ENCODE results near the gene SLC22A5. TPM values are rescaled to one million over a fixed set of nuclear protein-coding genes. Genes with fewer than 3 reads are reported as not detected.
"Not testable (repeated sequence)": the region's sequence is repeated elsewhere in the genome, so short reads cannot be mapped to it uniquely, and the experiment has no call there.

The SLC22A5 gene
- total and polyA plus RNA-seq, 2 experiments from 2014 or later, result 14.7 to 20.8 TPM

GRCh38 chr5:132413567-132413966, 44.1 kb downstream of the SLC22A5 start:
- Histone ChIP-seq H3K27ac (no peak overlapping the region), H3K27me3 (no peaks in the 10 kb centered on the region), H3K4me2 (no peak overlapping the region), H3K79me2 (peaks cover 7% of the 10 kb centered on the region), H3K36me3 (replicated peaks; ENCODE audit: insufficient read depth, low read depth) (no peaks in the 10 kb centered on the region), H3K4me1 (ENCODE audit: insufficient read depth) (peaks cover 26% of the 10 kb centered on the region), H3K9me2 (replicated peaks; ENCODE audit: insufficient read depth) (no peaks in the 10 kb centered on the region), H3K9me3 (ENCODE audit: low read depth) (no peaks in the 10 kb centered on the region), H2AFZ (no peak overlapping the region), H4K20me1 (ENCODE audit: insufficient read depth, poor library complexity, severe bottlenecking) (no peaks in the 10 kb centered on the region), H3K4me3 (no peak overlapping the region)
- DNase-seq (ENCODE audit: low spot score), result no peak
- TF ChIP-seq EZH2phosphoT487 (IDR thresholded peaks at IDR 0.05; ENCODE audit: low read depth, severe bottlenecking, unreplicated experiment), result no peak
- no peak for TF ChIP-seq CTCF (IDR thresholded peaks at IDR 0.05; ENCODE audit: poor library complexity)
- TF ChIP-seq EZH2 (IDR thresholded peaks at IDR 0.05; ENCODE audit: borderline replicate concordance), result no peak

- Histone ChIP-seq H3K36me3 (replicated peaks; ENCODE audit: insufficient read depth, low read depth) (no peaks in the 10 kb centered on the region), H3K27ac (peak overlapping the region; percentile 39), H3K4me2 (peak overlapping the region; percentile 33), H3K9me2 (replicated peaks; ENCODE audit: insufficient read depth) (no peaks in the 10 kb centered on the region), H3K79me2 (peaks cover under 1% of the 10 kb centered on the region), H4K20me1 (ENCODE audit: insufficient read depth, poor library complexity, severe bottlenecking) (no peaks in the 10 kb centered on the region), H2AFZ (no peak overlapping the region), H3K4me1 (ENCODE audit: insufficient read depth) (peaks cover 19% of the 10 kb centered on the region), H3K4me3 (no peak overlapping the region), H3K9me3 (ENCODE audit: low read depth) (no peaks in the 10 kb centered on the region), H3K27me3 (no peaks in the 10 kb centered on the region)
- DNase-seq (ENCODE audit: low spot score), result peak; percentile 52
- TF ChIP-seq CTCF (IDR thresholded peaks at IDR 0.05; ENCODE audit: poor library complexity) (no peak), EZH2 (IDR thresholded peaks at IDR 0.05; ENCODE audit: borderline replicate concordance) (no peak)
- WGBS (ENCODE audit: low lambda C conversion rate, missing lambda C conversion rate), result 34% methylated on average over 5 of the region's 5 CpGs
Measured at GRCh38 chr5:132414634-132415378, 45.3 kb downstream of the SLC22A5 start.

GRCh38 chr5:132415516-132415915, 46.0 kb downstream of the SLC22A5 start:
- Histone ChIP-seq H3K4me1 (ENCODE audit: insufficient read depth) (peaks cover 17% of the 10 kb centered on the region), H3K27ac (peak overlapping the region; percentile 14)
- not testable (repeated sequence) for DNase-seq (ENCODE audit: low spot score); H3K36me3 ChIP-seq (replicated peaks; ENCODE audit: insufficient read depth, low read depth); H3K4me3 ChIP-seq; H2AFZ ChIP-seq; H3K79me2 ChIP-seq; H3K9me3 ChIP-seq (ENCODE audit: low read depth); H3K9me2 ChIP-seq (replicated peaks; ENCODE audit: insufficient read depth); H3K4me2 ChIP-seq; H3K27me3 ChIP-seq; H4K20me1 ChIP-seq (ENCODE audit: insufficient read depth, poor library complexity, severe bottlenecking)
- WGBS (ENCODE audit: low lambda C conversion rate, missing lambda C conversion rate), result 94% methylated on average over 7 of the region's 7 CpGs

- Histone ChIP-seq H3K36me3 (replicated peaks; ENCODE audit: insufficient read depth, low read depth) (no peaks in the 10 kb centered on the region), H3K4me1 (ENCODE audit: insufficient read depth) (peaks cover 13% of the 10 kb centered on the region), H2AFZ (no peak overlapping the region), H3K4me3 (no peak overlapping the region), H3K79me2 (no peaks in the 10 kb centered on the region), H3K9me3 (ENCODE audit: low read depth) (no peaks in the 10 kb centered on the region), H3K4me2 (no peak overlapping the region), H3K27ac (no peak overlapping the region), H4K20me1 (ENCODE audit: insufficient read depth, poor library complexity, severe bottlenecking) (no peaks in the 10 kb centered on the region), H3K27me3 (no peaks in the 10 kb centered on the region), H3K9me2 (replicated peaks; ENCODE audit: insufficient read depth) (no peaks in the 10 kb centered on the region)
- DNase-seq (ENCODE audit: low spot score), result no peak
- 91% methylated on average over 6 of the region's 6 CpGs for WGBS (ENCODE audit: low lambda C conversion rate, missing lambda C conversion rate)
- TF ChIP-seq EZH2 (IDR thresholded peaks at IDR 0.05; ENCODE audit: borderline replicate concordance) (no peak), CTCF (IDR thresholded peaks at IDR 0.05; ENCODE audit: poor library complexity) (no peak)
Measured at GRCh38 chr5:132416306-132417009, 46.9 kb downstream of the SLC22A5 start.

Measured in hepatocyte (in vitro differentiated cells).